ENCODE data around the gene ZNF497. TPM values are rescaled to one million over a fixed set of nuclear protein-coding genes. Genes with fewer than 3 reads are reported as not detected.
"Not testable (repeated sequence)": the region's sequence is repeated elsewhere in the genome, so short reads cannot be mapped to it uniquely, and the experiment has no call there.

Gene ZNF497
- total RNA-seq, 1 experiment from 2014 or later, result 2.6 TPM

GRCh38 chr19:58311345-58311865 lies 51.1 kb downstream of the ZNF497 start:
- H3K36me3 ChIP-seq (ENCODE audit: insufficient read depth, low read length, poor library complexity, severe bottlenecking), result peaks cover 62% of the 10 kb centered on the region
- ChIA-PET CTCF (interaction anchor here (0.6 kb wide), 1 partner anchor 167 kb away, joined by 3 read pairs; no protein-coding TSS in a partner anchor), POLR2A (ENCODE audit: low non-redundant PET) (no interaction called here)
- no peaks in the 10 kb centered on the region for H3K9me3 ChIP-seq (ENCODE audit: low read depth, low read length, poor library complexity, severe bottlenecking)
- no peaks in the 10 kb centered on the region for H3K27me3 ChIP-seq (replicated peaks; ENCODE audit: insufficient read depth, low read depth, low read length, poor library complexity)
- H3K4me3 ChIP-seq (ENCODE audit: low read depth, low read length, poor library complexity, severe bottlenecking), result no peak overlapping the region
- DNase-seq (ENCODE audit: low spot score), result no peak
- peaks cover 8% of the 10 kb centered on the region for H3K4me1 ChIP-seq (ENCODE audit: insufficient read depth, low read length, poor library complexity, severe bottlenecking)
- TF ChIP-seq CTCF (conservative IDR thresholded peaks at IDR 0.05; ENCODE audit: low read depth, low read length) (no peak), EZH2 (IDR thresholded peaks at IDR 0.05; ENCODE audit: borderline replicate concordance, low read depth, low read length, poor library complexity, severe bottlenecking) (no peak)
- intact Hi-C loops (cut with micrococcal nuclease; ENCODE audit: unreplicated experiment), result no loop called here
- BruUV-seq (replicated peaks), result no TSS peak
- H3K27ac ChIP-seq (ENCODE audit: low read depth, low read length, poor library complexity, severe bottlenecking), result no peak overlapping the region

GRCh38 chr19:58310685-58311084 lies 51.9 kb downstream of the ZNF497 start:
- peaks cover 62% of the 10 kb centered on the region for H3K36me3 ChIP-seq (ENCODE audit: insufficient read depth, low read length, poor library complexity, severe bottlenecking)
- POLR2A ChIA-PET (ENCODE audit: low non-redundant PET); intact Hi-C loops (cut with micrococcal nuclease; ENCODE audit: unreplicated experiment); H3K4me1 ChIP-seq (ENCODE audit: insufficient read depth, low read length, poor library complexity, severe bottlenecking); CTCF ChIA-PET; H3K27me3 ChIP-seq (replicated peaks; ENCODE audit: insufficient read depth, low read depth, low read length, poor library complexity); BruUV-seq (replicated peaks); H3K9me3 ChIP-seq (ENCODE audit: low read depth, low read length, poor library complexity, severe bottlenecking); H3K27ac ChIP-seq (ENCODE audit: low read depth, low read length, poor library complexity, severe bottlenecking); H3K4me3 ChIP-seq (ENCODE audit: low read depth, low read length, poor library complexity, severe bottlenecking): not testable (repeated sequence)
- DNase-seq (ENCODE audit: low spot score), result peak; percentile 34
- TF ChIP-seq CTCF (conservative IDR thresholded peaks at IDR 0.05; ENCODE audit: low read depth, low read length), result peak; percentile 28; the same call in 1 of the 2 replicates

- H3K9me3 ChIP-seq (ENCODE audit: low read depth, low read length, poor library complexity, severe bottlenecking), result no peaks in the 10 kb centered on the region
- no peak overlapping the region for H3K4me3 ChIP-seq (ENCODE audit: low read depth, low read length, poor library complexity, severe bottlenecking)
- no peak overlapping the region for H3K27ac ChIP-seq (ENCODE audit: low read depth, low read length, poor library complexity, severe bottlenecking)
- H3K36me3 ChIP-seq (ENCODE audit: insufficient read depth, low read length, poor library complexity, severe bottlenecking), result peaks cover 42% of the 10 kb centered on the region
- intact Hi-C loops (cut with micrococcal nuclease; ENCODE audit: unreplicated experiment), result no loop called here
- ChIA-PET POLR2A (ENCODE audit: low non-redundant PET) (no interaction called here), CTCF (no interaction called here)
- BruUV-seq (replicated peaks), result no TSS peak
- no peak for DNase-seq (ENCODE audit: low spot score)
- no peak for TF ChIP-seq EZH2 (IDR thresholded peaks at IDR 0.05; ENCODE audit: borderline replicate concordance, low read depth, low read length, poor library complexity, severe bottlenecking)
- no peaks in the 10 kb centered on the region for H3K27me3 ChIP-seq (replicated peaks; ENCODE audit: insufficient read depth, low read depth, low read length, poor library complexity)
- H3K4me1 ChIP-seq (ENCODE audit: insufficient read depth, low read length, poor library complexity, severe bottlenecking), result peaks cover 8% of the 10 kb centered on the region
These were observed 54.8 kb downstream of the ZNF497 start for GRCh38 chr19:58307736-58308135.

GRCh38 chr19:58305932-58306323 lies 56.6 kb downstream of the ZNF497 start:
- CTCF ChIA-PET, result no interaction called here
- H3K36me3 ChIP-seq (ENCODE audit: insufficient read depth, low read length, poor library complexity, severe bottlenecking), result peaks cover 33% of the 10 kb centered on the region
- intact Hi-C loops (cut with micrococcal nuclease; ENCODE audit: unreplicated experiment), result loop anchor here (2.0 kb wide), 2 partner anchors 27 to 75 kb away; partner anchors contain the start of genes ZNF8 and ZNF837
- POLR2A ChIA-PET (ENCODE audit: low non-redundant PET), result no interaction called here
- peak overlapping the region; percentile 83 for H3K4me3 ChIP-seq (ENCODE audit: low read depth, low read length, poor library complexity, severe bottlenecking)
- H3K9me3 ChIP-seq (ENCODE audit: low read depth, low read length, poor library complexity, severe bottlenecking), result no peaks in the 10 kb centered on the region
- H3K27ac ChIP-seq (ENCODE audit: low read depth, low read length, poor library complexity, severe bottlenecking), result peak overlapping the region; percentile 87
- DNase-seq (ENCODE audit: low spot score), result no peak
- no peaks in the 10 kb centered on the region for H3K27me3 ChIP-seq (replicated peaks; ENCODE audit: insufficient read depth, low read depth, low read length, poor library complexity)
- no TSS peak for BruUV-seq (replicated peaks)
- TF ChIP-seq CTCF (conservative IDR thresholded peaks at IDR 0.05; ENCODE audit: low read depth, low read length) (no peak), EZH2 (IDR thresholded peaks at IDR 0.05; ENCODE audit: borderline replicate concordance, low read depth, low read length, poor library complexity, severe bottlenecking) (no peak)
- H3K4me1 ChIP-seq (ENCODE audit: insufficient read depth, low read length, poor library complexity, severe bottlenecking), result peaks cover 8% of the 10 kb centered on the region
